Neural progenitor cell (in vitro differentiated cells): Measurements from ENCODE around the gene ITGA11.

Source experiments
- EZH2 ChIP-seq: fragments of 200-600 bp; sonication (generic); IDR thresholded peaks from 2 replicates; pipeline ENCODE4 v1.6.1; 2017; ENCODE audit warnings: antibody characterized with exemption, mild to moderate bottlenecking, moderate library complexity
- EZH2phosphoT487 ChIP-seq: fragments of 200-600 bp; sonication (generic); IDR thresholded peaks from 2 replicates; pipeline ENCODE4 v1.6.1; 2017; ENCODE audit warnings: antibody characterized with exemption
- TF ChIP-seq, protein P1 (sequence below): fragments of 200-600 bp; sonication (generic); IDR thresholded peaks from 2 replicates; pipeline ENCODE4 v1.5.1; 2017; ENCODE audit warnings: antibody characterized with exemption, mild to moderate bottlenecking

DNA sequence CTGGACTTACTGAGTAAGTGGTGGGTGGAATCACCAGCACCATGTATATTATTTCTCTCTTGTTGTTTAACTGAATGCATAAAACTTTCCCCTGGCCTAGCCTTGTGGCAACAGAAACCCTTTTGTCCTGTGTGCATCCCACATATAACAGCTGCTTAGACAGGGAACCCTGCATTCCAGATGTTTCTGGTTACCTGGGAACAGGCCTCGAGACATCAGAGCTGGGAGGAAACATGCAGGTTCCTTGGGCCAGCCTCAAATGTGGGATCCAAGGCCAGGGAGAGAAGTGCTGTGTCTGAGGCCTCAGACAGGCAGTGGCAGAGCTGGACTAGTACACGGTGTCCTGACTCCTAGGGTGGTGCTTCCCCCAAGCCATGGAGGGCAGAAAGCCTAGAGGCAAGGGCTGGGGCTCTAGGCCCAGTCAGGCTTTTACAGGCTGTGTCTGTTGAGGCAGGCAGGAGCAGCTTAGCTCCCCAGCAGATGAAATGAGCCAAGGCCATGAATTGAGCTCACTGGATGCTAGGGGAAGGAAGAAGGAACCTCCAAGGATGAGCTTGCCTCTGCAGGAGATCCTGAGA lies 57.7 kb downstream of the ITGA11 start:
- TF ChIP-seq, protein P1, sequence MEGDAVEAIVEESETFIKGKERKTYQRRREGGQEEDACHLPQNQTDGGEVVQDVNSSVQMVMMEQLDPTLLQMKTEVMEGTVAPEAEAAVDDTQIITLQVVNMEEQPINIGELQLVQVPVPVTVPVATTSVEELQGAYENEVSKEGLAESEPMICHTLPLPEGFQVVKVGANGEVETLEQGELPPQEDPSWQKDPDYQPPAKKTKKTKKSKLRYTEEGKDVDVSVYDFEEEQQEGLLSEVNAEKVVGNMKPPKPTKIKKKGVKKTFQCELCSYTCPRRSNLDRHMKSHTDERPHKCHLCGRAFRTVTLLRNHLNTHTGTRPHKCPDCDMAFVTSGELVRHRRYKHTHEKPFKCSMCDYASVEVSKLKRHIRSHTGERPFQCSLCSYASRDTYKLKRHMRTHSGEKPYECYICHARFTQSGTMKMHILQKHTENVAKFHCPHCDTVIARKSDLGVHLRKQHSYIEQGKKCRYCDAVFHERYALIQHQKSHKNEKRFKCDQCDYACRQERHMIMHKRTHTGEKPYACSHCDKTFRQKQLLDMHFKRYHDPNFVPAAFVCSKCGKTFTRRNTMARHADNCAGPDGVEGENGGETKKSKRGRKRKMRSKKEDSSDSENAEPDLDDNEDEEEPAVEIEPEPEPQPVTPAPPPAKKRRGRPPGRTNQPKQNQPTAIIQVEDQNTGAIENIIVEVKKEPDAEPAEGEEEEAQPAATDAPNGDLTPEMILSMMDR: no peak
- TF ChIP-seq EZH2 (no peak), EZH2phosphoT487 (no peak)
